Measurements from ENCODE around the gene DDX39B.

- TF ChIP-seq CTCF (IDR thresholded peaks at IDR 0.05): no peak
- no peak for TF ChIP-seq POLR2A (IDR thresholded peaks at IDR 0.05)
- no peak for TF ChIP-seq POLR2AphosphoS5 (IDR thresholded peaks at IDR 0.05)
- no peak for TF ChIP-seq EP300 (IDR thresholded peaks at IDR 0.05)
Observed at GRCh38 chr6:31572041-31572911, 30.5 kb upstream of the DDX39B start, which contains the start of gene LTA.

All from suprapubic skin (tissue), 4 donors.